T-helper 1 cell (primary cell): Measurements from ENCODE around the gene GNAT3.

Experiments
- DNase-seq, 5 donors: peaks; one replicate each; pipeline ENCODE4 v3.0.0-alpha.2; 2012 to 2020

The GNAT3 gene

GRCh38 chr7:80415114-80415513, 96.8 kb downstream of the GNAT3 start:
- no peak for DNase-seq

- DNase-seq = no peak
Measured at GRCh38 chr7:80414331-80414730, 97.5 kb downstream of the GNAT3 start.

GRCh38 chr7:80413383-80413945, 98.4 kb downstream of the GNAT3 start:
- no peak for DNase-seq

GRCh38 chr7:80412842-80413241, 99.0 kb downstream of the GNAT3 start:
- no peak for DNase-seq

GRCh38 chr7:80411621-80412020, 100.2 kb downstream of the GNAT3 start:
- no peak for DNase-seq

GRCh38 chr7:80410081-80410480, 101.8 kb downstream of the GNAT3 start:
- no peak for DNase-seq
